Measurements from ENCODE around the gene CRELD1. TPM values are rescaled to one million over a fixed set of nuclear protein-coding genes. Genes with fewer than 3 reads are reported as not detected.
"Not testable (repeated sequence)": the region's sequence is repeated elsewhere in the genome, so short reads cannot be mapped to it uniquely, and the experiment has no call there.

CRELD1 gene
- total RNA-seq, 1 donor from 2014 or later: 26.5 TPM

DNA sequence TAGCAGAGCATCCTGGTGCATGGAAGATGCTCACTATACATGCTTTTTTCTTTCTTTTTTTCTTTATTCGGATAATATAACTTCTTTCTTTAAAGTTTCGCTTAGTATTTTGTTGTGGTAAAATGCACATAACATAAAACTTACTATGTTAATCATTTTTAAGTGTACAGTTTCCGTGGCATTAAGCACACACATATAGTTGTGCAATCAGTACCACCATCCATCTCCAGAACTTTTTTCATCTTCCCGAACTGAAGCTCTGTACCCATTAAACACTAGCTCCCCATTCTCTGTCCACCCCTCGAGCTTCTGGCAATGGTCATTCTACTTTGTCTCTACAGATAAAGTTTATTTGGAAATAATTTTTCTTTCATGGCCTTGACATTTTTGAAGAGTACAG, 44.2 kb upstream of the CRELD1 start:
- Mint-ChIP-seq H3K4me3 (ENCODE audit: unreplicated experiment) (no peak overlapping the region), H3K27me3 (ENCODE audit: low read depth) (no peaks in the 10 kb centered on the region), H3K27ac (ENCODE audit: unreplicated experiment) (no peak overlapping the region), H3K36me3 (ENCODE audit: low read depth) (peaks cover 8% of the 10 kb centered on the region), H3K4me1 (ENCODE audit: low read depth) (peaks cover 33% of the 10 kb centered on the region), H3K9me3 (ENCODE audit: low read depth) (no peaks in the 10 kb centered on the region)
- TF ChIP-seq, protein P1, sequence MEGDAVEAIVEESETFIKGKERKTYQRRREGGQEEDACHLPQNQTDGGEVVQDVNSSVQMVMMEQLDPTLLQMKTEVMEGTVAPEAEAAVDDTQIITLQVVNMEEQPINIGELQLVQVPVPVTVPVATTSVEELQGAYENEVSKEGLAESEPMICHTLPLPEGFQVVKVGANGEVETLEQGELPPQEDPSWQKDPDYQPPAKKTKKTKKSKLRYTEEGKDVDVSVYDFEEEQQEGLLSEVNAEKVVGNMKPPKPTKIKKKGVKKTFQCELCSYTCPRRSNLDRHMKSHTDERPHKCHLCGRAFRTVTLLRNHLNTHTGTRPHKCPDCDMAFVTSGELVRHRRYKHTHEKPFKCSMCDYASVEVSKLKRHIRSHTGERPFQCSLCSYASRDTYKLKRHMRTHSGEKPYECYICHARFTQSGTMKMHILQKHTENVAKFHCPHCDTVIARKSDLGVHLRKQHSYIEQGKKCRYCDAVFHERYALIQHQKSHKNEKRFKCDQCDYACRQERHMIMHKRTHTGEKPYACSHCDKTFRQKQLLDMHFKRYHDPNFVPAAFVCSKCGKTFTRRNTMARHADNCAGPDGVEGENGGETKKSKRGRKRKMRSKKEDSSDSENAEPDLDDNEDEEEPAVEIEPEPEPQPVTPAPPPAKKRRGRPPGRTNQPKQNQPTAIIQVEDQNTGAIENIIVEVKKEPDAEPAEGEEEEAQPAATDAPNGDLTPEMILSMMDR (IDR thresholded peaks at IDR 0.05): no peak
- DNase-seq (ENCODE audit: low spot score): no peak

DNA sequence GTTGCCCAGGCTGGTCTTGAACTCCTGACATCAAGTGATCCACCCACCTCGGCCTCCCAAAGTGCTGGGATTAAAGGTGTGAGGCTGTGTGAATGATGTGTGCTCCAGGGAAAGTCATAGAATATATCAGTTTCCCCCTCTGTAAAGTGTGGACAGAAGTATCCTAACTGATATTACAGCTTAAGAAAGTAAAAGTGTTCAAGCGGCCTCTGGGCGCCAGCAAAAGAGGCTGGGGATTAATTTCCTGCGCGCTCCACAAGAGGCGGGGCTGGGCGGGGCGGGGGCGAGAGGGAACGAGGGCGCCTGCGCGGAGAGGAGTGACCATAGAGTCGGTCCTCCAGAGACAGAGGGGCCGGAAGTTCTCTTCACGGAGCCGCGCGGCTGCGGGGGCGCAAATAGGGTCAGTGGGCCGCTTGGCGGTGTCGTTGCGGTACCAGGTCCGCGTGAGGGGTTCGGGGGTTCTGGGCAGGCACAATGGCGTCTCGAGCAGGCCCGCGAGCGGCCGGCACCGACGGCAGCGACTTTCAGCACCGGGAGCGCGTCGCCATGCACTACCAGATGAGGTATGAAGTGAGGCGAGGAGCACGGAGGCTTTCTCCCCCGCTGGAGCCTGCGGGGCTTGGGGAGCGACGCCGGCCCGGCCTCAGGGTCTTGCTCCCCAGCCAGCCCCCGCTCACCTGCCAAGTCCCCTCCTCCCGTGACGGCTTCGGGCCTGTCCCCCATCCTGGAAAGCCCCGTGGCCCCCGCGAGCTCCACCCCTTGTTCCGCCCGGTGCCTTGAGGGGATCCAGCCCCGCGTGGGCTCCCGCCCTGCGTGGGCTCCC, 43.2 kb upstream of the CRELD1 start, which contains the start of gene JAGN1:
JAGN1 (plus strand) TSS at position 362 of the 823 bp plus-strand sequence; CDS start at position 475, 113 bp downstream.
- H3K27me3 Mint-ChIP-seq (ENCODE audit: low read depth): no peaks in the 10 kb centered on the region

DNA sequence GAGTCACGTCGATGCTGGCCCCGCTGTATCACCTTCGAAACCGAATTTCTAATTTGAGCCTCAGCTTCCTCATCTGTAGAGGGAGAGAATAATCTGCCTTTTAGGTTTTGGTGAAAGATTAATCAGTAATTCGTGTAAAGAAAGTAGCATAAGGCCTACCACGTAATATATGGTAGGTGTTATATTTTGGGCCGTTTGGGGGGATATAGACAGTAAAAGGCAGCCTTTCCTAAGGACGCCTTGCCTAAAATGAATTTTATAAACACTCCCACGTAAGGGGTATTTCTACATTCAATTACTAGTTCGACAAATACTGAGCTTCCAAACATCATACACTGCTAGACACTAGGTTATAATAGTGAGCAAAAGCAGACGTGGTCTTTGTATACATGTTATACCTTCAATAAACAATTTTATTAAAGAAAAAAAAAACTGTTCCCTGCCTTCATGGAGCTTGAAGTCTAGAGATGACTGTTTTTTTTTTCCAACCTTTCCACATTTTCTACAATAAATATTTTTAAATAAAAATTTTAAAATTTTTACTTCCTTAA, 42.5 kb upstream of the CRELD1 start:
- peak overlapping the region; percentile 97 for H3K4me3 Mint-ChIP-seq (ENCODE audit: unreplicated experiment)
- H3K9me3 Mint-ChIP-seq (ENCODE audit: low read depth): no peaks in the 10 kb centered on the region
- H3K27me3 Mint-ChIP-seq (ENCODE audit: low read depth): no peaks in the 10 kb centered on the region
- peaks cover 37% of the 10 kb centered on the region for H3K4me1 Mint-ChIP-seq (ENCODE audit: low read depth)
- TF ChIP-seq, protein P1 (IDR thresholded peaks at IDR 0.05): no peak
- DNase-seq (ENCODE audit: low spot score): no peak
- H3K36me3 Mint-ChIP-seq (ENCODE audit: low read depth): peaks cover 11% of the 10 kb centered on the region
- peak overlapping the region; percentile 96 for H3K27ac Mint-ChIP-seq (ENCODE audit: unreplicated experiment)

More for the DNA sequence above, 43.2 kb upstream of the CRELD1 start, which contains the start of gene JAGN1:
- peak within 1 kb of the TSS; percentile 97 for H3K4me3 Mint-ChIP-seq (ENCODE audit: unreplicated experiment)
- peaks cover 37% of the 10 kb centered on the region for H3K4me1 Mint-ChIP-seq (ENCODE audit: low read depth)
- DNase-seq (ENCODE audit: low spot score): peak; percentile 94
- TF ChIP-seq, protein P1 (IDR thresholded peaks at IDR 0.05): peak; percentile 15
- H3K9me3 Mint-ChIP-seq (ENCODE audit: low read depth): no peaks in the 10 kb centered on the region
- H3K27ac Mint-ChIP-seq (ENCODE audit: unreplicated experiment): peak within 1 kb of the TSS; percentile 96
- H3K36me3 Mint-ChIP-seq (ENCODE audit: low read depth): peaks cover 11% of the 10 kb centered on the region

DNA sequence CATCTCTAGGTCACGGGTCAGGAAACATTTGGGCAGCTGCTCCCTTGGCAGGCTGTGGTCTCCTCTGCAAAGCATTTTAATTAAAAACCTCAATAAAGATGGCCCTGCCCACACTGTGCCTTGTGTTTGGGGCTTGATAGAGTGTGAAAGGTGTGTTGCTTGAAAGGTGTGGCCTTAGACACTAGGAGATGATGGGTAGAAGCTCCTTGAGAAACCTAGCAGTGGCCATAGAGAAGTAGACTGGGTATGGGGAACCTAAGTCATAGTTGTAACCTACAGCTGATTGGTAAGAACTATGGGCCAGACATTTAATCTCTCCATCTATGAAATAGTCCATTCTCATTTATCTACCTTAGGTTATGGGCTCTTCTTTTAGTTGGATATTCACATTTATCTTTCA, 39.9 kb upstream of the CRELD1 start:
- Mint-ChIP-seq H3K4me1 (ENCODE audit: low read depth) (peaks cover 59% of the 10 kb centered on the region), H3K9me3 (ENCODE audit: low read depth) (no peaks in the 10 kb centered on the region), H3K4me3 (ENCODE audit: unreplicated experiment) (no peak overlapping the region), H3K27ac (ENCODE audit: unreplicated experiment) (peak overlapping the region; percentile 75), H3K36me3 (ENCODE audit: low read depth) (peaks cover 11% of the 10 kb centered on the region), H3K27me3 (ENCODE audit: low read depth) (no peaks in the 10 kb centered on the region)
- DNase-seq (ENCODE audit: low spot score): no peak
- TF ChIP-seq, protein P1 (IDR thresholded peaks at IDR 0.05): no peak

DNA sequence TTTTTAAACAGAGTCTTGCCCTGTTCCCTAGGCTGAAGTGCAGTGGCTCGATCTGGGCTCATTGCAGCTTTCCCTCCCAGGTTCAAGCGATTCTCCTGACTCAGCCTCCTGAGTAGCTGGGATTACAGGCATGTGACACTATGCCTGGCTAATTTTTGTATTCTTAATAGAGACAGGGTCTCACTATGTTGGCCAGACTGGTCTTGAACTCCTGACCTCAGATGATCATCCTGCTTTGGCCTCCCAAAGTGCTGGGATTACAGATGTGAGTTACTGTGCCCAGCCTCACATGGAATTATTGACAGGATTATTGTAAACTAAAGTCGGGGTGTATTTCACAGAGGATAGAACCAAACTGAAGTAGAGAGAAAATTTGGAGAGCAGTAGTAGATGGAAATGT, 37.9 kb upstream of the CRELD1 start:
- H3K9me3 Mint-ChIP-seq (ENCODE audit: low read depth); H3K4me3 Mint-ChIP-seq (ENCODE audit: unreplicated experiment); H3K27me3 Mint-ChIP-seq (ENCODE audit: low read depth); H3K27ac Mint-ChIP-seq (ENCODE audit: unreplicated experiment); DNase-seq (ENCODE audit: low spot score): not testable (repeated sequence)
- Mint-ChIP-seq H3K36me3 (ENCODE audit: low read depth) (peaks cover 11% of the 10 kb centered on the region), H3K4me1 (ENCODE audit: low read depth) (peaks cover 65% of the 10 kb centered on the region)

DNA sequence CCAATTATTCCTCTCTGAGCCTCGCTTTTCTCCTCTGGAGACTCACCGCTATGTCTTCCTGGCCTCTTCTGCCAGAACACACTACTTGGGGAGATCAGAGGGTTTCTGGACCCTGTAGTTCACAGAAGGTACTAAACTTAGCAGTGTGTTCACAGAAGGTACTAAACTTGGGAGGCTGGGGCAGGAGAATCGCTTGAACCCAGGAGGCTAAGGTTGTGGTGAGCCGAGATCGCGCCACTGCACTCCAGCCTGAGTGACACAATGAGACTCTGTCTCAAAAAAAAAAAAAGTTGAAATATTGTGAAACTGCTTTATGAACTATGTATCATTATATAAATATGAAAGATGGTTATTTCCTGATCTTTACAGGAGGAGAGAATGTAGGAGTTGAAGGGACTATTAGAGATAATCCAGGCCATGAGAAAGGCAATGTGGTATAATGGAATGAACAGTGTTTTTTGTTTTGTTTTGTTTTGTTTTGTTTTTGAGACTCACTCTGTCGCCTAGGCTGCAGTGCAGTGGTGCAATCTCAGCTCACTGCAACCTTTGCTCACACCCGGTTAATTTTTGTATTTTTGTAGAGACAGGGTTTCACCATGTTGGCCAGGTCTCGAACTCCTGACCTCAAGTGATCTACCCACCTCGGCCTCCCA, 36.8 kb upstream of the CRELD1 start:
- Mint-ChIP-seq H3K4me1 (ENCODE audit: low read depth) (peaks cover 59% of the 10 kb centered on the region), H3K27ac (ENCODE audit: unreplicated experiment) (peak overlapping the region; percentile 69), H3K36me3 (ENCODE audit: low read depth) (peaks cover 11% of the 10 kb centered on the region)
- H3K4me3 Mint-ChIP-seq (ENCODE audit: unreplicated experiment); H3K9me3 Mint-ChIP-seq (ENCODE audit: low read depth); DNase-seq (ENCODE audit: low spot score); H3K27me3 Mint-ChIP-seq (ENCODE audit: low read depth): not testable (repeated sequence)
